ENCODE data around the gene PLXNB1.

The PLXNB1 gene

GRCh38 chr3:48432411-48433371 is 2.8 kb upstream of the PLXNB1 start:
- no peak for DNase-seq

- DNase-seq = no peak
Observed at GRCh38 chr3:48431224-48432029, 1.5 kb upstream of the PLXNB1 start.

GRCh38 chr3:48430708-48431101 is 819 bp upstream of the PLXNB1 start:
- DNase-seq = no peak

- peak; percentile 42 for DNase-seq
Observed at GRCh38 chr3:48429317-48429959, 448 bp downstream of the PLXNB1 start.

GRCh38 chr3:48428572-48429316 is 1.1 kb downstream of the PLXNB1 start:
- DNase-seq = no peak

GRCh38 chr3:48428088-48428571 is 1.8 kb downstream of the PLXNB1 start:
- no peak for DNase-seq

- DNase-seq = no peak
Observed at GRCh38 chr3:48427630-48427962, 2.3 kb downstream of the PLXNB1 start.

GRCh38 chr3:48426944-48427629 is 2.8 kb downstream of the PLXNB1 start:
- DNase-seq = no peak

GRCh38 chr3:48426401-48426909 is 3.4 kb downstream of the PLXNB1 start:
- DNase-seq = no peak

- no peak for DNase-seq
Observed at GRCh38 chr3:48425281-48425812, 4.5 kb downstream of the PLXNB1 start.

GRCh38 chr3:48423883-48424695 is 5.8 kb downstream of the PLXNB1 start:
- no peak for DNase-seq

GRCh38 chr3:48423241-48423882 is 6.5 kb downstream of the PLXNB1 start:
- DNase-seq = no peak

- no peak for DNase-seq
Observed at GRCh38 chr3:48422681-48423080, 7.2 kb downstream of the PLXNB1 start.

GRCh38 chr3:48422272-48422671 is 7.6 kb downstream of the PLXNB1 start:
- DNase-seq = no peak

GRCh38 chr3:48420561-48420960 is 9.3 kb downstream of the PLXNB1 start:
- no peak for DNase-seq

GRCh38 chr3:48419597-48419996 is 10.3 kb downstream of the PLXNB1 start:
- no peak for DNase-seq

- DNase-seq = no peak
Observed at GRCh38 chr3:48419149-48419548, 10.7 kb downstream of the PLXNB1 start.

GRCh38 chr3:48418651-48419050 is 11.2 kb downstream of the PLXNB1 start:
- DNase-seq = no peak

- no peak for DNase-seq
Observed at GRCh38 chr3:48418140-48418539, 11.7 kb downstream of the PLXNB1 start.

- DNase-seq = no peak
Observed at GRCh38 chr3:48417529-48418108, 12.3 kb downstream of the PLXNB1 start.

Data from activated CD4-positive, alpha-beta T cell treated with anti-CD3 and anti-CD28 coated beads, Interleukin-10, Interleukin-2, amounts not matched to agents 100 ng/mL and 50 ng/mL, durations not matched to agents 16 hours and 8 hours (primary cell).